Measurements from ENCODE around the gene CPNE2.

GRCh38 chr16:57147381-57148221 is 55.2 kb downstream of the CPNE2 start:
- TF ChIP-seq CTCF (IDR thresholded peaks at IDR 0.05; ENCODE audit: borderline replicate concordance, extremely low read depth, low read length, poor library complexity, severe bottlenecking) (no peak), EZH2 (IDR thresholded peaks at IDR 0.05; ENCODE audit: borderline replicate concordance, low read depth, low read length, severe bottlenecking) (no peak)

Measured in DND-41 (cell line).